GM10847 (cell line): ENCODE data around the gene EVI2B.

Experiments used
- POLR2A ChIP-seq: IDR thresholded peaks from 2 replicates; pipeline ENCODE4 v1.6.1; 2011; ENCODE audit not compliant: insufficient read length; ENCODE audit errors: extremely low read depth

The EVI2B gene

DNA sequence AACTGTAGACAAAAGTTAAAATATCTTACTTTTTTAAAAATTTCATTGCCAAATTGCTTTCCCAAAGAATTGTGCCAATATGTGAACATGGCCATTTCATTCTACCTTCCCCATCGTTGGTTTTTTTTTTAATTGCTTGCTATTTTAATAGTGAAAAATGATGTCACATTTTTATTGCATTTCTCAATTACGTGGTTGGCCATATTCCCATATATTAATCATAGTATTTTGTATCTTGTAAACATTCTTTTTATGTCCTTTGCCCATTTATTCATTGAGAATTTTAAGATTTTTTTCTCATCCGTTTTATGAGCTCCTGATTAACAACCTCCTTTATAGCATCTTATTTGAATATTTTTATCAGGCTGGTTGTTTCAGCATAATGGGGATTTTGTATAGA, 24.1 kb downstream of the EVI2B start:
- TF ChIP-seq POLR2A: no peak

DNA sequence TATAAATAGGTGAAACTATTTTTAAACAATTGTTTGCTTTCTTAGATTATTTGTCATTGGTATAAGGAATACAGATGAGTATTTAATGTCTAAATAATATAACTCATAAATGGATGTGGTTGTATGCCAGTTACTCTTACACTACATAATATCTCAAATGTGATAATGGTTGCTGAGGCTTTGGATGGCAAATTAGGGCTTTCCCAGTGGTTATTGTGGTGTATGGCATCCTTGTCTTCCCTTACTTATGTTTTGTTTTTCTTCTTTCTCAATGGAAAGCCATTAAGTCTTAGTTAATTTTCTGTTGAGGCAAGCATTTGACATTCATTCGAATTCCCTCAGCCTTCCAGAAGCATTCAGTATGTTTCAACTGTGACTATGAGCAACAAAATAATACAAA, 27.3 kb downstream of the EVI2B start:
- TF ChIP-seq POLR2A: no peak

- no peak for TF ChIP-seq POLR2A
These were observed 30.0 kb downstream of the EVI2B start for GRCh38 chr17:31283841-31284240.

DNA sequence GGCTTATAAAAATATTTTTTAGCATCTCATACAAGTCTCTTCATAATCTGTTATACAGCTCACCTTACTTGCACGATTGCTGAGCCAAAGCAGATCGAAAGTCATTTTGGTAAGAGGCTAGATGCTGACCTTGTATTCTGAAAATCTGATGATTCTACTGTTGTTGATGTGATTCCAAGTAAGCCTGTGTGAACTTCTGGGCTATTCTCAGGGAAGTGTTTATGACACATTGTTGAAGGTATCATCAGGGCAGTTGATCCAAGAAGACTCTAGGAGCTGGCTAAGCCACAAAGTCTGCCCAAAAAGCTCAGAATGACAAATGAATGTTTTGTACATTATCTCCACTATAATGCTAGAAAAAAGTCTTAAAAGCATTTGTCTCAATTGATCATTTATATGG, 32.8 kb downstream of the EVI2B start:
- TF ChIP-seq POLR2A: no peak

DNA sequence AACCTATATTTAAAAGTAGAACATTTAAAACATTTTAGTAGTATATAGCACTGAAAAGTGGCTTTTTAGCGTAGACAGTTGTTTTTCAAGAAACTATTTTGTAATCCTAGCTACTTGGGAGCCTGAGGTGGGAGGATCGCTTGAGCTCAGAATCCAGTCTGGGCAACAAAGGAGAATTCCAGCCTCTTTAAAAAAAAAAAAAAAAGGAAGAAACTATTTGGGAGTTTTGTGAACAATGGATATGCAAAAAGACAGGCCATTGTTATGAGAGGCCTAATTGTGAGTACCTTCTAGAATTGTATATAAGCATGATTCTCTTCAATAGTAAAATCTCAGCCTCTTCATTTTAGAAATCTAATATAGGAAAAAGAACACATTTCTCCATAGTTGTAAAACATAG, 34.5 kb downstream of the EVI2B start:
- no peak for TF ChIP-seq POLR2A

DNA sequence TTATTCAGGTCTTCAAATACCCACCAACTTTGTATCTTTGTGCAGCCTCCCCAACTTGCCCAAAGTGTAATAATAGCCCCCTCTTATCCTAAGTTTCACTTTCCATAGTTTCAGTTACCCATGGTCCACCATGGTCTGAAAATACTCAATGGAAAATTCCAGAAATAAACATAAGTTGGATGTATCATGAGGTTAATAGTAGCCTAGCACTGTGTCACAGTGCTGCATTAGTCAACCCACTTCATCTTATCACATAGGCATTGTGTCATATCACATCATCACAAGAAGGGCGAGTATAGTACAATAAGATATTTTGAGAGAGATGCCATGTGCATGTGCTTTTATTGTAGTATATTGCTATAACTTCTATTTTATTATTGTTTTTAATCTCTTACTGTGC, 38.7 kb downstream of the EVI2B start:
- TF ChIP-seq POLR2A: no peak

DNA sequence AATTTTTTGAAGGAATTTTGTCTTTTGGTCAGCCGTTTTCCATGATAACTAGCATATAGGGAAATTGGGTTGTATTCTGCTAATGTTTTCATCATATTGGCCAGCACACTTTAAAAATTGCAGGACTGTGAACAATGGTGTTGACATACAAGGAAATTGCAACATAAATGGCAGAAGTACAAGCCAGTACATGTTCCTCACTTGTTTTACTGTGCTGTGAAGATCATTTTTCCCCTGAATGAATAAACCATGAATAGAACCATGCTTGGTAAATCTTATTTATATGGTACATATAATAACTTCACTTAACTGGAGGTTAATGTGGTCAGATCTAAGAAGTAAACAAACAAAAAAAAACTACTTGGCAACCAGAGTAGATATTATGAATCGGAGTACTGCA, 39.6 kb downstream of the EVI2B start:
- TF ChIP-seq POLR2A: no peak

- no peak for TF ChIP-seq POLR2A
These were observed 40.3 kb downstream of the EVI2B start for GRCh38 chr17:31273516-31273915.

DNA sequence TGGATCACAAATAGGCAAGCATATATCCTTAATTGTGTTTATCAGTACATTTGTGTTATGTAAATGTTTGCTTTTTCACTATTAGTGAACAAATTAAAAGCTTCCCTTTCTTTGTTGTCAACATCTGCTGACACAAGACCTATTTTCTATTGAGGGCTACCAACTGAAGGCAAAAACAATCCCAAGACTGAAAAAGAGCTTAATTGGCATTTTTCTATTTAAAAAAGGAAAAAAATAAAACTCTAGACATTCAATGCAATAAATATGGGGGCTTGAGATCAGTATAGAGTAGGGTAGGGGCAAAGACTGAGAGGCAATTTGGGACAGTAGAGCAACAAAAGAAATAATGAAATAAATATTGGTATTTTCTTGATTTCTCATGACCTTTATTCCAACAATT, 41.1 kb downstream of the EVI2B start:
- TF ChIP-seq POLR2A: no peak

GRCh38 chr17:31272236-31272635, 41.6 kb downstream of the EVI2B start:
- no peak for TF ChIP-seq POLR2A

- no peak for TF ChIP-seq POLR2A
These were observed 44.3 kb downstream of the EVI2B start for GRCh38 chr17:31269578-31269983.

GRCh38 chr17:31269036-31269577, 44.7 kb downstream of the EVI2B start:
- no peak for TF ChIP-seq POLR2A

GRCh38 chr17:31266042-31266441, 47.8 kb downstream of the EVI2B start:
- TF ChIP-seq POLR2A: no peak

GRCh38 chr17:31261601-31262000, 52.3 kb downstream of the EVI2B start:
- TF ChIP-seq POLR2A: no peak

GRCh38 chr17:31260151-31260550, 53.7 kb downstream of the EVI2B start:
- TF ChIP-seq POLR2A: no peak

GRCh38 chr17:31256936-31257335, 56.9 kb downstream of the EVI2B start:
- no peak for TF ChIP-seq POLR2A

- TF ChIP-seq POLR2A: no peak
These were observed 59.2 kb downstream of the EVI2B start for GRCh38 chr17:31254654-31255053.
